ENCODE measurements around the gene RBL1.
"Not testable (repeated sequence)": the region's sequence is repeated elsewhere in the genome, so short reads cannot be mapped to it uniquely, and the experiment has no call there.

The RBL1 gene

DNA sequence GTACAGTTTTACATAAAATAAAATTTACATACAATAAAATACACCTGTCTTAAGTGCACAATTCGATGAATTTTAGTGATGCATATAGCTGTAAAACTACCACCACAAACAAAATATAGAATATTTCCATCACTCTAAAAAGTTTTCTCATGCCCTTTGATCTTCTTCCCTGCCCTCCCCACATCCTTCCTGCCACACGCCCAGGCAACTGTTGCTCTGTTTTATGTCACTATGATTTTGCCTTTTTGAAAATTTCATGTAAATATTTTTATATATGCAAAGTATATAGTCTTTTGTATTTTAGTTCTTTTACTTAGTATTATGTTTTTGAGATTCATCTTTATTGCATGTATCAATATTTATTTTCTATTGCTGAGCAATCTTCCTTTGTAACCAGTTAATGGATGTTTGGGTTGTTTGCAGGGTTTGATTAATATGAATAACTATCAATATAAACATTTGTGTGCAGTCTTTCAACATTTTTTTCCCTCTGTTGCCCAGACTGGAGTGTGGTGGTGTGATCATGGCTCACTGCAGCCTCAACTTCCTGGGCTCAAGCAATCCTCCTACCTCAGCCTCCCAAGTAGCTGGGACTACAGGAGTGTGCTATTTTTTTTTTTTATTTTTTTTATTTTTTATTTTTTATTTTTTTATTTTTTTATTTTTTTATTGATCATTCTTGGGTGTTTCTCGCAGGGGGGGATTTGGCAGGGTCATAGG, 120.5 kb downstream of the RBL1 start:
- no peak overlapping the region for H3K27ac ChIP-seq
- no peak for TF ChIP-seq CTCF (IDR thresholded peaks at IDR 0.05)
- TF ChIP-seq ZFX (IDR thresholded peaks at IDR 0.05; ENCODE audit: borderline replicate concordance) = no peak

- TF ChIP-seq ZFX (IDR thresholded peaks at IDR 0.05; ENCODE audit: borderline replicate concordance) (no peak), CTCF (IDR thresholded peaks at IDR 0.05) (no peak)
- H3K27ac ChIP-seq = no peak overlapping the region
Observed at GRCh38 chr20:36974660-36975059, 121.1 kb downstream of the RBL1 start.

DNA sequence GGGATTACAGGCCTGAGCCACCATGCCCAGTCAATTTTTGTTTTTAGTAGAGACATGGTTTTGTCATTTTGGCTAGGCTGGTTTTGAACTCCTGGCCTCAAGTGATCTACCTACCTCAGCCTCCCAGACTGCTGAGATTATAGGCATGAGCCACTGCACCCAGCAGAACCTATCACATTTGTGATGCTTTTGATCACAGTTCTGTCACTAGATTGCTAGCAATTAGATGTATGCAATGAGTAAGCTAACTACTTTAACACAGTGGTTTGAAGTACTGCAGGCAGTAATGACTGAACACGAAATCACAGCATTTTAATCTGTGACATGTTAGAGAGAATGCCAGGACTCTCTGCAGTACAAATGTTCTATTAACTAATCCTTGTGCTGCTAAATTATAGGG, 124.7 kb downstream of the RBL1 start:
- TF ChIP-seq CTCF (IDR thresholded peaks at IDR 0.05) (no peak), ZFX (IDR thresholded peaks at IDR 0.05; ENCODE audit: borderline replicate concordance) (no peak)
- no peak overlapping the region for H3K27ac ChIP-seq

GRCh38 chr20:36969478-36970186, 126.2 kb downstream of the RBL1 start:
- H3K27ac ChIP-seq = no peak overlapping the region
- no peak for TF ChIP-seq ZFX (IDR thresholded peaks at IDR 0.05; ENCODE audit: borderline replicate concordance)
- TF ChIP-seq CTCF (IDR thresholded peaks at IDR 0.05) = no peak

DNA sequence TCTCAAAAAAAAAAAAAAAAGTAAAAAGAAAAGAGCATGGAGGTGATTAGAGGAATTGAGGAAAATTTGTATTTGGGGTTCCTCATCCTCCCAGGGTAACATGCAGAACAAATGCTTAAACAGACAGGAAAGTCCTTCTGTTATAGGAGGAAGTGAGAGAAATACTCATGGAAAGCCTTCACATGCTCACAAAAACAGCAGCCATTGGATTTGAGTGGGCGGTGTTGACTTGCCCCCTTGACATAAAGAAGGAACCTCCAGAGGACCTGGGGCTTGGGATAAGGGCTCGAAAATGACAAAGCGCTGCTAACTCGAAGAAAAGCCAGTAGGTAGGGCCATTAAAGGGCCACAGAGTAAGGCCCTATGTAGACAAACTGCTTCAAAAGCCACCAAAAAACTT, 126.7 kb downstream of the RBL1 start:
- no peak for TF ChIP-seq CTCF (IDR thresholded peaks at IDR 0.05)
- no peak for TF ChIP-seq ZFX (IDR thresholded peaks at IDR 0.05; ENCODE audit: borderline replicate concordance)
- H3K27ac ChIP-seq = no peak overlapping the region

DNA sequence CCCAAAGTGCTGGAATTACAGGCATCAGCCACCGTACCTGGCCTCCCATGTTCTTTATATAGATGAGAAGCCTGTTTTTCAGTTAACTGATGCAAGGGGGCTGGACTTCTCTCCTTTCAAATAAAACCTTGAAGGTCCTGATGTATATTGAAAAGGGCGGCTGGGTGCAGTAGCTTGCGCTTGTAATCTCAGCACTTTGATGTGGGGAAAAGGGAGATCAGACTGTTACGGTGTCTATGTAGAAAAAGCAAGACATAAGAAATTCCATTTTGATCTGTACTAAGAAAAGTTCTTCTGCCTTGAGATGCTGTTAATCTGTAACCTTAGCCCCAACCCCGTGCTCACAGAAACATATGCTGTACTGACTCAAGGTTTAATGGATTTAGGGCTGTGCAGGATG, 128.2 kb downstream of the RBL1 start:
- TF ChIP-seq ZFX (IDR thresholded peaks at IDR 0.05; ENCODE audit: borderline replicate concordance) (no peak), CTCF (IDR thresholded peaks at IDR 0.05) (no peak)
- no peak overlapping the region for H3K27ac ChIP-seq

DNA sequence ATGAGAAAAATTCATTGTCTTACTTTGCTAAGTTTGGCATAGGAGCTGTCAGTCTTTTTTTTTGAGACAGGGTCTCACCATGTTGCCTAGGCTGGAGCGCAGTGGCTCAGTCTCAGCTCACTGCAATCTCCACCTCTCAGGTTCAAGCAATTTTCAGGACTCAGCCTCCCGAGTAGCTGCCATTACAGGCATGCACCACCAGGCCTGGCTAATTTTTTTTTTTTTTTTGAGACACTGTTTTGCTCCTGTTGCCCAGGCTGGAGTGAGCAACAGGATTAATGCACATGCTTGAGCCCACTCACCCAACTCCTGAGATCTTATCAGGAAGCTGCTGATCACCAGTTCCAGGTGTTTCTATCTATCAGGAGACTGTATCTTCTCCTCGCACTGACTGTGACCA, 128.8 kb downstream of the RBL1 start:
- not testable (repeated sequence) for H3K27ac ChIP-seq

DNA sequence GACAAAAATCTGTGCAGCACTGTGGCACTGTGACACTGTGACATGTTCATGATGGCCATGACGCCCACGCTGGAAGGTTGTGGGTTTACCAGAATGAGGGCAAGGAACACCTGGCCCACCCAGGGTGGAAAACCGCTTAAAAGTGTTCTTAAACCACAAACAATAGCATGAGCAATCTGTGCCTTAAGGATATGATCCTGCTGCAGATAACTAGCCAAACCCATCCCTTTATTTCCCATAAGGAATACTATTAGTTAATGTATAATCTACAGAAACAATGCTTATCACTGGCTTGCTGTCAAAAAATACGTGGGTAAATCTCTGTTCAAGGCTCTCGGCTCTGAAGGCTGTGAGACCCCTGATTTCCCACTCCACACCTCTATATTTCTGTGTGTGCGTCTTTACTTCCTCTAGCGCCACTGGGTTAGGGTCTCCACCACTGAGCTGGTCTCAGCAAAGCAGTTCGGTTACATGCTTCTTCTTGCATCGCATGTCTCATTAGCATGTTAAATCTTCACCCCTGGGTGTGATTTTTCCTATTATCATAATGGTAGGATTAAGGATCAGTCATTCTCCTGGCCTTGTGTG, 133.3 kb downstream of the RBL1 start:
- not testable (repeated sequence) for H3K27ac ChIP-seq

All from 22Rv1 (cell line).